CD4-positive, alpha-beta memory T cell (primary cell): ENCODE results near the gene RGMA. TPM values are rescaled to one million over a fixed set of nuclear protein-coding genes. Genes with fewer than 3 reads are reported as not detected.
A peak's percentile ranks its signal among the peaks of the same experiment; 100 is the strongest.

ENCODE experiments used
- CTCF ChIA-PET: fragments of 350-600 bp; sonication (Branson Sonifier 250); formaldehyde crosslinking; loops from one replicate; lab custom pipeline; 2021; ENCODE audit warnings: inconsistent platforms; ENCODE audit not compliant: partially characterized antibody; lab: Charles Lee
- POLR2A ChIA-PET: fragments of 350-600 bp; sonication (Branson Sonifier 250); formaldehyde crosslinking; loops from one replicate; lab custom pipeline; 2021; ENCODE audit not compliant: partially characterized antibody; lab: Charles Lee
- DNase-seq, 5 donors: peaks; one replicate each; pipeline versions ENCODE4 v3.0.0 to v3.0.0-alpha.2; 2020 to 2022; ENCODE audit warnings: mixed read lengths in 1 of 5
- H3K27ac ChIP-seq: one replicate; pipeline ENCODE4 v1.7.0; 2013; ENCODE audit warnings: low read depth, low read length
- H3K27me3 ChIP-seq: 2 replicates; pipeline ENCODE4 v1.7.0; 2013; ENCODE audit warnings: mild to moderate bottlenecking, low read length, moderate library complexity; ENCODE audit not compliant: insufficient read depth
- H3K36me3 ChIP-seq: 2 replicates; pipeline ENCODE4 v1.7.0; 2013; ENCODE audit warnings: mild to moderate bottlenecking, low read length, moderate library complexity; ENCODE audit not compliant: insufficient read depth
- H3K4me1 ChIP-seq: 2 replicates; pipeline ENCODE4 v1.7.0; 2013; ENCODE audit warnings: mild to moderate bottlenecking, low read length, moderate library complexity; ENCODE audit not compliant: insufficient read depth
- H3K4me3 ChIP-seq, 2 donors: one replicate each; pipeline ENCODE4 v1.7.0; 2013; ENCODE audit warnings: low read length in 2 of 2, mild to moderate bottlenecking in 1 of 2
- H3K9me3 ChIP-seq, 2 donors: one replicate each; pipeline ENCODE4 v1.7.0; 2013; ENCODE audit warnings: low read length in 2 of 2, control low read depth in 1 of 2; ENCODE audit not compliant: control insufficient read depth in 1 of 2
- H3K27ac Mint-ChIP-seq, 7 donors: one replicate each; pipeline ENCODE4 v1.8.0; 2020 to 2021; ENCODE audit warnings: mixed read lengths in 7 of 7, mild to moderate bottlenecking in 6 of 7, inconsistent platforms in 3 of 7, moderate library complexity in 3 of 7
- H3K27me3 Mint-ChIP-seq, 2 donors: one replicate each; pipeline ENCODE4 v1.8.0; 2020 to 2021; ENCODE audit warnings: mixed read lengths in 2 of 2
- H3K36me3 Mint-ChIP-seq, 2 donors: one replicate each; pipeline ENCODE4 v1.8.0; 2020 to 2021; ENCODE audit warnings: mixed read lengths in 2 of 2, inconsistent platforms in 1 of 2, mild to moderate bottlenecking in 1 of 2
- H3K4me1 Mint-ChIP-seq, 4 donors: one replicate each; pipeline ENCODE4 v1.8.0; 2020 to 2021; ENCODE audit warnings: mixed read lengths in 4 of 4, mild to moderate bottlenecking in 1 of 4
- H3K4me3 Mint-ChIP-seq, 8 donors: one replicate each; pipeline ENCODE4 v1.8.0; 2020 to 2021; ENCODE audit warnings: mixed read lengths in 8 of 8, mild to moderate bottlenecking in 7 of 8, moderate library complexity in 6 of 8, inconsistent platforms in 3 of 8
- H3K9me3 Mint-ChIP-seq, 8 donors: one replicate each; pipeline ENCODE4 v1.8.0; 2020 to 2021; ENCODE audit warnings: mixed read lengths in 8 of 8, mild to moderate bottlenecking in 5 of 8, inconsistent platforms in 3 of 8, moderate library complexity in 1 of 8
- intact Hi-C: fragments of 100-400 bp; cut with micrococcal nuclease; formaldehyde crosslinking; loops from one replicate; pipeline ENCODE4 v1.15.1; 2023
- polyA plus RNA-seq, 2 donors: library from polyadenylated mRNA; unstranded; fragments of 300-500 nt; fragmentation: Illumina TruSeq; gene quantifications; one replicate each; pipeline ENCODE4 v1.2.3, GENCODE V29; 2021
- total RNA-seq, 2 experiments: library from RNA; stranded (reverse); gene quantifications; one replicate each; pipeline ENCODE4 v1.2.3, GENCODE V29; 2021

RGMA gene
- total and polyA plus RNA-seq, 4 experiments from 2014 or later: not detected

- Histone ChIP-seq H3K27ac (no peak overlapping the region), H3K36me3 (peaks cover 89% of the 10 kb centered on the region), H3K27me3 (no peaks in the 10 kb centered on the region), H3K9me3 (no peaks in the 10 kb centered on the region), H3K4me1 (peaks cover 31% of the 10 kb centered on the region), H3K4me3 (no peak overlapping the region)
- Mint-ChIP-seq H3K27ac (peak overlapping the region; percentile 10 to 71 (median 54)), H3K27me3 (no peaks in the 10 kb centered on the region), H3K4me3 (peak overlapping the region in 1 of 8 donors; percentile 27), H3K4me1 (peaks cover 40 to 77% (median 56%) of the 10 kb centered on the region in 4 donors), H3K36me3 (peaks cover 89 to 95% of the 10 kb centered on the region in 2 donors), H3K9me3 (peaks cover 0 to 1% (median 0%) of the 10 kb centered on the region in 8 donors)
- DNase-seq: no peak
- intact Hi-C loops: loop anchor here (10.0 kb wide), 2 partner anchors 55 to 225 kb away; no protein-coding TSS in a partner anchor
- ChIA-PET CTCF (interaction anchor here (1.0 to 2.9 kb wide), 4 partner anchors 9 to 223 kb away, joined by 3 to 8 read pairs (median 5); no protein-coding TSS in a partner anchor), POLR2A (interaction anchor here (1.0 kb wide), 1 partner anchor 10 kb away, joined by 3 read pairs; no protein-coding TSS in a partner anchor)
Measured at GRCh38 chr15:93019971-93020370, 69.0 kb downstream of the RGMA start.

GRCh38 chr15:93019090-93019489 is 69.9 kb downstream of the RGMA start:
- intact Hi-C loops: loop anchor here (10.0 kb wide), 2 partner anchors 54 to 224 kb away; no protein-coding TSS in a partner anchor
- CTCF ChIA-PET: interaction anchor here (1.3 to 4.0 kb wide), 4 partner anchors 11 to 222 kb away, joined by 3 to 19 read pairs (median 7); no protein-coding TSS in a partner anchor
- no peak overlapping the region for H3K4me3 ChIP-seq
- Mint-ChIP-seq H3K4me3 (no peak overlapping the region), H3K27me3 (no peaks in the 10 kb centered on the region), H3K27ac (peak overlapping the region; percentile 7 to 92 (median 65)), H3K4me1 (peaks cover 31 to 68% (median 48%) of the 10 kb centered on the region in 4 donors), H3K9me3 (peaks cover 0 to 1% (median 0%) of the 10 kb centered on the region in 8 donors), H3K36me3 (peaks cover 87 to 95% of the 10 kb centered on the region in 2 donors)
- peaks cover 89% of the 10 kb centered on the region for H3K36me3 ChIP-seq
- POLR2A ChIA-PET: no interaction called here
- no peak overlapping the region for H3K27ac ChIP-seq
- no peaks in the 10 kb centered on the region for H3K27me3 ChIP-seq
- peaks cover 24% of the 10 kb centered on the region for H3K4me1 ChIP-seq
- H3K9me3 ChIP-seq: no peaks in the 10 kb centered on the region
- DNase-seq: no peak

- Mint-ChIP-seq H3K9me3 (peaks cover 0 to 1% (median 0%) of the 10 kb centered on the region in 8 donors), H3K27ac (peak overlapping the region in 6 of 7 donors; percentile 39 to 88 (median 62)), H3K27me3 (no peaks in the 10 kb centered on the region), H3K36me3 (peaks cover 85 to 92% of the 10 kb centered on the region in 2 donors), H3K4me1 (peaks cover 30 to 66% (median 46%) of the 10 kb centered on the region in 4 donors), H3K4me3 (no peak overlapping the region)
- intact Hi-C loops: loop anchor here (10.0 kb wide), 2 partner anchors 54 to 224 kb away; no protein-coding TSS in a partner anchor
- Histone ChIP-seq H3K27me3 (no peaks in the 10 kb centered on the region), H3K9me3 (no peaks in the 10 kb centered on the region), H3K27ac (no peak overlapping the region), H3K4me3 (no peak overlapping the region), H3K36me3 (peaks cover 87% of the 10 kb centered on the region), H3K4me1 (peaks cover 24% of the 10 kb centered on the region)
- CTCF ChIA-PET: interaction anchor here (1.1 to 4.0 kb wide), 7 partner anchors 9 to 1101 kb away, joined by 3 to 19 read pairs (median 5); no protein-coding TSS in a partner anchor
- no peak for DNase-seq
- POLR2A ChIA-PET: no interaction called here
Measured at GRCh38 chr15:93018574-93018973, 70.4 kb downstream of the RGMA start.

- no peak overlapping the region for H3K4me3 Mint-ChIP-seq
- Histone ChIP-seq H3K27me3 (no peaks in the 10 kb centered on the region), H3K4me1 (peaks cover 19% of the 10 kb centered on the region), H3K27ac (no peak overlapping the region), H3K36me3 (peaks cover 87% of the 10 kb centered on the region), H3K9me3 (no peaks in the 10 kb centered on the region), H3K4me3 (no peak overlapping the region)
- peaks cover 21 to 56% (median 37%) of the 10 kb centered on the region in 4 donors for H3K4me1 Mint-ChIP-seq
- no peak for DNase-seq
- peaks cover 84 to 92% of the 10 kb centered on the region in 2 donors for H3K36me3 Mint-ChIP-seq
- CTCF ChIA-PET: interaction anchor here (0.7 to 4.0 kb wide), 9 partner anchors 10 to 1102 kb away, joined by 3 to 19 read pairs (median 5); no protein-coding TSS in a partner anchor
- H3K27me3 Mint-ChIP-seq: no peaks in the 10 kb centered on the region
- intact Hi-C loops: loop anchor here (10.0 kb wide), 2 partner anchors 53 to 223 kb away; no protein-coding TSS in a partner anchor
- H3K27ac Mint-ChIP-seq: peak overlapping the region in 3 of 7 donors; percentile 39 to 61 (median 60)
- no peaks in the 10 kb centered on the region for H3K9me3 Mint-ChIP-seq
- POLR2A ChIA-PET: no interaction called here
Measured at GRCh38 chr15:93017526-93017925, 71.5 kb downstream of the RGMA start.

GRCh38 chr15:93012786-93013185 is 76.2 kb downstream of the RGMA start:
- intact Hi-C loops: loop anchor here (10.0 kb wide), 2 partner anchors 48 to 218 kb away; no protein-coding TSS in a partner anchor
- H3K36me3 Mint-ChIP-seq: peaks cover 78 to 91% of the 10 kb centered on the region in 2 donors
- H3K4me3 ChIP-seq: no peak overlapping the region
- no peaks in the 10 kb centered on the region for H3K4me1 ChIP-seq
- no peak overlapping the region for H3K27ac ChIP-seq
- no peak overlapping the region for H3K4me3 Mint-ChIP-seq
- CTCF ChIA-PET: no interaction called here
- H3K9me3 ChIP-seq: no peaks in the 10 kb centered on the region
- peak overlapping the region in 1 of 7 donors; percentile 59 for H3K27ac Mint-ChIP-seq
- H3K9me3 Mint-ChIP-seq: no peaks in the 10 kb centered on the region
- peaks cover 95% of the 10 kb centered on the region for H3K36me3 ChIP-seq
- POLR2A ChIA-PET: no interaction called here
- no peak for DNase-seq
- H3K27me3 ChIP-seq: no peaks in the 10 kb centered on the region
- peaks cover 2 to 12% (median 5%) of the 10 kb centered on the region in 4 donors for H3K4me1 Mint-ChIP-seq
- H3K27me3 Mint-ChIP-seq: no peaks in the 10 kb centered on the region

GRCh38 chr15:93007994-93008393 is 81.0 kb downstream of the RGMA start:
- Mint-ChIP-seq H3K9me3 (no peaks in the 10 kb centered on the region), H3K4me3 (no peak overlapping the region), H3K27me3 (no peaks in the 10 kb centered on the region)

GRCh38 chr15:93005133-93005532 is 83.9 kb downstream of the RGMA start:
- no peak overlapping the region for H3K27ac ChIP-seq
- peaks cover 0 to 5% (median 2%) of the 10 kb centered on the region in 4 donors for H3K4me1 Mint-ChIP-seq
- H3K9me3 Mint-ChIP-seq: no peaks in the 10 kb centered on the region
- H3K36me3 Mint-ChIP-seq: peaks cover 72 to 88% of the 10 kb centered on the region in 2 donors
- POLR2A ChIA-PET: no interaction called here
- CTCF ChIA-PET: interaction anchor here (1.1 kb wide), 1 partner anchor 25 kb away, joined by 3 read pairs; no protein-coding TSS in a partner anchor
- H3K27ac Mint-ChIP-seq: peak overlapping the region in 5 of 7 donors; percentile 10 to 68 (median 42)
- DNase-seq: no peak
- H3K9me3 ChIP-seq: no peaks in the 10 kb centered on the region
- no peak overlapping the region for H3K4me3 ChIP-seq
- H3K4me1 ChIP-seq: no peaks in the 10 kb centered on the region
- intact Hi-C loops: no loop called here
- no peaks in the 10 kb centered on the region for H3K27me3 Mint-ChIP-seq
- peaks cover 84% of the 10 kb centered on the region for H3K36me3 ChIP-seq
- H3K27me3 ChIP-seq: no peaks in the 10 kb centered on the region
- no peak overlapping the region for H3K4me3 Mint-ChIP-seq

More at GRCh38 chr15:93007994-93008393, 81.0 kb downstream of the RGMA start:
- Mint-ChIP-seq H3K27ac (peak overlapping the region in 5 of 7 donors; percentile 9 to 76 (median 48)), H3K4me1 (peaks cover 0 to 5% (median 4%) of the 10 kb centered on the region in 4 donors), H3K36me3 (peaks cover 75 to 90% of the 10 kb centered on the region in 2 donors)
- H3K36me3 ChIP-seq: peaks cover 87% of the 10 kb centered on the region
- H3K4me1 ChIP-seq: no peaks in the 10 kb centered on the region
- no peaks in the 10 kb centered on the region for H3K27me3 ChIP-seq
- no peak overlapping the region for H3K4me3 ChIP-seq
- ChIA-PET POLR2A (no interaction called here), CTCF (no interaction called here)
- intact Hi-C loops: no loop called here
- no peak for DNase-seq
- H3K9me3 ChIP-seq: no peaks in the 10 kb centered on the region
- H3K27ac ChIP-seq: no peak overlapping the region
